ENCODE data around the gene RARB. TPM values are rescaled to one million over a fixed set of nuclear protein-coding genes. Genes with fewer than 3 reads are reported as not detected.

Gene RARB
- total RNA-seq, 3 donors from 2014 or later, result 1.2 to 8.7 (median 1.9) TPM

DNA sequence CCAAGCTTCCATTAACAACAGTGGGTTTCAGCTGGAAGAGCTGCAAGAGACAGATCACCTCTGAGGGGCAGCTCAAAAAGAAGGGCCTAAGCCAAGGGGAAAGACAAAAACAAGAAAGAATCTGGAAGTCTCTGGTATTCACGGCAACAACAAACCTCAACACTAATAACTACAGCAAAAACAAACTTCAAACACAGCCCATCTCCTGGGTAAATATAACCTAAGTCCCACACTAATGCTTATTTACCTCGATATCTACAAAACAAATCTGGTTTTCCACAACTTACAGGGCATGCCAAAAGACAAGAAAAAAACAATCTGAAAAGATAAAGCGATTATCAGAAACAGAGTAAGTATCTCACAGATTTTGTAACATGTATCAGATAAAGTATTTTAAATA lies 207.0 kb downstream of the RARB start:
- H3K4me3 ChIP-seq, result no peak overlapping the region
- TF ChIP-seq, protein P1, sequence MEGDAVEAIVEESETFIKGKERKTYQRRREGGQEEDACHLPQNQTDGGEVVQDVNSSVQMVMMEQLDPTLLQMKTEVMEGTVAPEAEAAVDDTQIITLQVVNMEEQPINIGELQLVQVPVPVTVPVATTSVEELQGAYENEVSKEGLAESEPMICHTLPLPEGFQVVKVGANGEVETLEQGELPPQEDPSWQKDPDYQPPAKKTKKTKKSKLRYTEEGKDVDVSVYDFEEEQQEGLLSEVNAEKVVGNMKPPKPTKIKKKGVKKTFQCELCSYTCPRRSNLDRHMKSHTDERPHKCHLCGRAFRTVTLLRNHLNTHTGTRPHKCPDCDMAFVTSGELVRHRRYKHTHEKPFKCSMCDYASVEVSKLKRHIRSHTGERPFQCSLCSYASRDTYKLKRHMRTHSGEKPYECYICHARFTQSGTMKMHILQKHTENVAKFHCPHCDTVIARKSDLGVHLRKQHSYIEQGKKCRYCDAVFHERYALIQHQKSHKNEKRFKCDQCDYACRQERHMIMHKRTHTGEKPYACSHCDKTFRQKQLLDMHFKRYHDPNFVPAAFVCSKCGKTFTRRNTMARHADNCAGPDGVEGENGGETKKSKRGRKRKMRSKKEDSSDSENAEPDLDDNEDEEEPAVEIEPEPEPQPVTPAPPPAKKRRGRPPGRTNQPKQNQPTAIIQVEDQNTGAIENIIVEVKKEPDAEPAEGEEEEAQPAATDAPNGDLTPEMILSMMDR (IDR thresholded peaks at IDR 0.05), result no peak
- no peaks in the 10 kb centered on the region for H3K9me3 ChIP-seq
- DNase-seq (no peak), ATAC-seq (no peak)
- no peaks in the 10 kb centered on the region for H3K4me1 ChIP-seq (ENCODE audit: low read depth)
- no peaks in the 10 kb centered on the region for H3K36me3 ChIP-seq (ENCODE audit: low read depth)
- intact Hi-C loops (cut with DNase I, micrococcal nuclease), result no loop called here

Other genes with a start within 250 kb of the RARB start
- 100 to 1,000 TPM in 1 of 3 donors, 10 to 100 TPM in 2; 72.1 to 111 (median 91.6) TPM for gene TOP2B, start 236.6 kb downstream of the RARB start, total RNA-seq